GM19395 (cell line): ENCODE data around the gene YWHAG.
"Not testable (repeated sequence)": the region's sequence is repeated elsewhere in the genome, so short reads cannot be mapped to it uniquely, and the experiment has no call there.

Source experiments
- ATAC-seq: cut with Tn5 transposase; IDR thresholded peaks from one replicate; pipeline ENCODE4 v1.9.1; 2021; ENCODE audit warnings: mild to moderate bottlenecking, moderate library complexity; ENCODE audit not compliant: unreplicated experiment

Gene YWHAG

DNA sequence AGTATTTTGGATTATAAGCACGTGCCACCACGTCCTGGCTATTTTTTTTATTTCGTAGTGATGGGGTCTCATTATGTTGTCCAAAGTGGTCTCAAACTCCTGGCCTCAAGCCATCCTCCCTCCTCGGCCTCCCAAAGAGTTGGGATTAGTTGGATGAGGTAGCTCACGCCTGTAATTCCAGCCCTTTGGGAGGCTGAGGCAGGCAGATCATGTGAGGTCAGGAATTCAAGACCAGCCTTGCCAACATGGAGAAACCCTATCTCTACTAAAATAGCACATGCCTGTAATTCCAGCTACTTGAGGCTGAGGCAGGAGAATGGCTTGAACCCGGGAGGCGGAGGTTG lies 21.8 kb upstream of the YWHAG start:
- no peak for ATAC-seq

DNA sequence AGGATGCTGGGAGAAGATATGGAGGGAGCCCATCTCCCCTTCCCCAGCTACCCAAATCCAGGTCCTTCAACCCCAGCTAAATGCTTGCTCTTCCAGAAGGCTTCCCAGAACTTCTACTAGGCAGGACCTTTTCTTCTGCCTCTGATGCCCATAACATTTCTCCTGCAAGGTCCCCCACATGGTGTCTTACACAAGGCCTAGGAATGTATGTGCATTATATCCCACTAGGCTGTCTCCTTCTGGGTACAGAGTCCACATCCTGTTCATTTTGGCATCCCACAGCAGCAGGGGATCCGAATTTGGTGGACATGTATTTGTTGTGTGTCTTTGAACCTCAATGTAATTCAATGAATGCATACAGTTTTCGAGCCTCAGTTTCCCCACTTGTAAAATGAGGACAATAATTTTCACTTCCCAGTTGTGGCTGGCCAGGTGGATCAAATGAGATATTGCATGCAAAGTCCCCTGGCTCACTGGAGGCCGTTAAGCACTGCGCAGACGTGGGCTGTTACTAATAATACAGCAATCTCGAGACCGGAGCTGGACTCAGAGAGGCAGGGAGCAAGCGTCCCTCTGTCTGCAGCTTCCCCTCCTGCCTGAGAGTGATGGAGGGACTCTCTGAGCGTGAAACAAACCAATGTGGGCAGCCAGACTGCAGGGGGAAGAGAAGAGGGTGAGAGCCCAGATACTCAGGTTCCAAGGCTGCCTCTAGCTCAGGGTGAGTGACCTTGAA lies 18.6 kb upstream of the YWHAG start:
- ATAC-seq: no peak

DNA sequence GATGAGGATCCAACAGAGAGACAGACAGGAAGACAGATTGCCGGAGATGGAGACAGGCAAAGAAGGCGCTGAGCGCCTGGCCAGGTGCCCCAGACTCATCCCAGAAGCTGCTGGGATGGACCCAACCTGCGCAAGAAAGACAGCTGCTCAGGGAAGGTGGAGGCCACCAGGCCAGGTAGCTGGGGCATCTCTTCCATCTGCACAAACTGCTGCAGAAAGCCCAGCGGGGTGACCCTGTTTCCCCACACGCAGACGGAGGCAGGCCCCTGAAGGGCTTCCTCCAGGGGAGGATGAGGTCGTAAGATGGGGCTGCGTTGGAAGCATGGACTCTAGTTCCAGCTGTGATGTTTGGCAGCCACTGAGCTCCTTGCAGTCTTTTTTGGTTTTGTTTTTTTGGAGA lies 16.5 kb upstream of the YWHAG start:
- ATAC-seq: no peak

DNA sequence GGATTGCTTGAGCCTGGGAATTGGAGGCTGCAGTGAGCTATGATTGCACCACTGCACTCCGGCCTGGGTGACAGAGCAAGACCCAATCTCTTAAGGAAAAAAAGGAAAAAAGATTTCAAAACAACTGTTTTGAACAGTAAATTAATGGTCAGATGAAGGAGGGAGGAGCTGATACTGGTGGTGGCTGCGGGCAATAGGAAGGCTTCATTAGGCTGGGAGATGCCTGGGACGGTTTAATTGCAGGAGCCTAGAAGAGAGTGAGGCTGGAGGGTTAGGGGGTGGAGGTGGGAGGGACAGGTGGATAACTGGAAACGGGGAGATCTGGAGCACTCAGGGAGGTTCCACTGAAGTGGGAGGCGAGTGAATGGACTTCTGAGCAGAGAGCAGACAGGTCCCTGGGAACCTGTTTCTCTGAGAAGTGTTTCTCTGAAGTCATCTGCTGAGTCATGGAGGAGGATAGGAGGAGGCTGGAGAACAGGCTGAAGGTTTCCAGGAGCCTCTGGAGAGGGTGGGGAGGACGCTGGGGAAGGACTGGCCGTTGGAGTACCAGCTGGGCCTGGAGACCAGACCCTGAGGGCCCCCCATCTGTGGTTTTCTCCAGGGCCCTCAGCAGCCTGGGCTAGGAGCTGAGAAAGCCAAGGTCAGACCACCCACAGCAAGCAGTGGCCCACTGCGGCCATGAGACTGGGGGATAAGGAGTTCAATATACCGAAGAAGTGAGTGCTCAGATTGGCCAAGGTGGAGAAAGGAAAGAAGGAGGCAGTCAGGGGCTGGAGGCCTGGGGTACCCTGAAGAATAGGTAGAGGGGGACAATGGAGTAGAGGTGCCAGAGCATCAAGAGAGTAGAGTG lies 14.4 kb upstream of the YWHAG start:
- no peak for ATAC-seq

DNA sequence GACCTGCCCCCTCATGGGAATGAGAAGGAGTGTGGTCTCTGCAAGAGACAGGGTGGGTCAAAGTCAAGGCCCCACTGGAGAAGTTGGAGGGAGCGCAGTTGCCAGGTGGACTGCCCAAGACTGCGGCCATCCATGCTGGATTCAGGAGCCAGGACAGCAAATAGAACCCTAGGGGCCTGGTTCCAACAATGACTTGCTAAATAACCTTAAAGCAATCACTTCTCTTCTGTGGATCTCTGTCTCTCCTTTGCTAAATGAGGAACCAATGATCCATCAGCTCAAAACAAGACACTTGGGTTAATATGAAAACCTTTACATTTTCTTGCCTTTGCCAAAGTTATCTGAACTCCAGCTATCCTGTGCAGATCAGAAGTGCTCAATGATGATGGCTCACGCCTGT lies 12.6 kb upstream of the YWHAG start:
- ATAC-seq: no peak

DNA sequence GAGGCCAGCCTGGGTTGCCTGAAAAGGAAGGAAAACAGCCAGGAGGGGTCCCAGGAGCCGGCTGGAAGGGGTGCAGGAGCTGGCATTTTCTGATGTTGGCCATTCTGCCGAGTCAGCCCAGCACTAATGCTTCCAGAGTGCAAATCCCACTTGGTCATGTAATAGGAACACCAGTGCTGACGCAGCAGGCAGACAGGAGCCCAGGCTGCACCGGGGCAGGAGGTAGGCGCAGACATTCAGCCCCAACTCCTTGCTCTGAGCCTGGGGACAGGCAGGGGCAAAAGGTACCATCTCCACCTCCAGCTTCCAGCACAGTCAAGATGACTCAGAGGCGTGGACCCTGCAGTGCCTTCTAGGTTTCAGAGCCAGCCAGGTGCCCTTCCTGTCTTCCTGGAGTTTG lies 10.2 kb upstream of the YWHAG start:
- ATAC-seq: no peak

DNA sequence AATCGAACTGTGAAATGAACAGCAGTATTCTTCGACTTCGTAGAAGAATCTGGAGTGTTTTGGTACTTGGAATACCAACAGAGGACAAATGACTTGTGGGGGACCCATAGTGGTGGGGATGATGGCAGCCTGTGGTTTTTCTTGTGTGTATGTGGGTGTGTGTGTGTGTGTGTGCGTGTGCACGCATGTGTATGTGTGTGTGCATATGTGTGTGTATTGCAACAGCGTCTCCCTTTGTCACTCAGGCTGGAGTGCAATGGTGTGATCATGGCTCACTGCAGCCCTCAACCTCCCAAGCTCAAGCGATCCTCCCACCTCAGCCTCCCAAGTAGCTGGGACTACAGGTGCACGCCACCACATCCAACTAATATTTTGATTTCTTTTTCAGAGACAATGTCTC lies 9.4 kb upstream of the YWHAG start:
- ATAC-seq: no peak

DNA sequence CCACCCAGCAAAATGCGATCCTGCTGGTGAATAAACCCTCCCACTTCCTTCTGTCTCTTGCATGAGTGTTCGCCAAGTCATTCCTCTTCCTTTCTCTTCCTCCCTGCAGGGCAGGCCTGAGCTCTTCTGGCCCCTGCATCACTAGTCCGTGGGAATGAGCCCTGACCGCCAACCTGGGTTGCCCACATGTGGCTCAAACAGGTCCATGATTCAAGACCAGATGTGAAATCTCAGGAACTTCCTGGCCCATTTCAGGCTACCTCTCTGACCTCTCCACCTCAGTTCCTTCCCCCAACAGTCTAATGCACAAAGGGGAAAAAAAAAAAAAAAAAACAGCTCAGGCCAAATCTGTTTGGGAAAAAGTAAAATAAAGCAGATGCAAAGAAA lies 5.4 kb upstream of the YWHAG start:
- ATAC-seq: no peak

DNA sequence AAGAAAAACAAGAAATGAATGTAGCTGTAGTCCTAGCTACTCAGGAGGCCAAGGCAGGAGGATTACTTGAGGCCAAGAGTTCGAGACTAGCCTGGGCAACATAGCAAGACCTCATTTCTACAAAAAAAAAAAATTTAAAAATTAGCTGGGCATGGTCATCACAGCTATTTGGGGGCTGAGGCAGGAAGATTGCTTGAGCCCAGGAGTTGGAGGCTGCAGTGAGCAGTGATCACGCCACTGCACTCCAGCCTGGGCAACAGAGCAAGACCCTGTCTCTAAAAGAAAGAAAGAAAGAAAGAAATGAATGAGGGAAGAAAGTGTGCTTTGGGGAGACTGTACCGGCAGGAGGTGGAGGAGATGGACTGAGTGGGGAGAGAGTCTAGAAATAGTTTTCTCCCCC lies 5.0 kb upstream of the YWHAG start:
- not testable (repeated sequence) for ATAC-seq

DNA sequence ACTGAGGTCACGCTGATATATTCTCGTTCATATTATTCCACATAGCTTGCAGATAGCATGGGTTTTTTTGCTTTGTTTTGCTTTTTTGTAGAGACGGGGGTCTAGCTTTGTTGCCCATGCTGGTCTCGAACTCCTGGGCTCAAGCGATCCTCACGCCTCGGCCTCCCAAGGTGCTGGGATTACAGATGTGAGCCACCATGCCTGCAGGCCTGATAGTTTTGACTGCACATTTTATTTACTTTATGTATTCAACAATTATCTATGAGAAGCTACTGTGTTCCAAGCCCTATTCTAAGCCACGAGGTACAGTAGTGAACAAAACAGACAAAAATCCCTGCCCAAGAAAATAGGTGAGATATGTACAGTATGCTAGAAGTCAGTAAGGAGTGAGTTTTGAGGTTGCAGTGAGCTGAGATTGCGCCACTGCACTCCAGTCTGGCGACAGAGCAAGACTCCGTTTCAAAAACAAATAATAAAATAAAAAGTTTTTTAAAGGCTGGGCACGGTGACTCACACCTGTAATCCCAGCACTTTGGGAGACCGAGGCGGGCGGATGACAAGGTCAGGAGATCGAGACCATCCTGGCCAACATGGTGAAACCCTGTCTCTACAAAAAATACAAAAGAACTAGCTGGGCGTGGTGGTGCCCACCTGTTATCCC lies 1.3 kb upstream of the YWHAG start:
- ATAC-seq: no peak

DNA sequence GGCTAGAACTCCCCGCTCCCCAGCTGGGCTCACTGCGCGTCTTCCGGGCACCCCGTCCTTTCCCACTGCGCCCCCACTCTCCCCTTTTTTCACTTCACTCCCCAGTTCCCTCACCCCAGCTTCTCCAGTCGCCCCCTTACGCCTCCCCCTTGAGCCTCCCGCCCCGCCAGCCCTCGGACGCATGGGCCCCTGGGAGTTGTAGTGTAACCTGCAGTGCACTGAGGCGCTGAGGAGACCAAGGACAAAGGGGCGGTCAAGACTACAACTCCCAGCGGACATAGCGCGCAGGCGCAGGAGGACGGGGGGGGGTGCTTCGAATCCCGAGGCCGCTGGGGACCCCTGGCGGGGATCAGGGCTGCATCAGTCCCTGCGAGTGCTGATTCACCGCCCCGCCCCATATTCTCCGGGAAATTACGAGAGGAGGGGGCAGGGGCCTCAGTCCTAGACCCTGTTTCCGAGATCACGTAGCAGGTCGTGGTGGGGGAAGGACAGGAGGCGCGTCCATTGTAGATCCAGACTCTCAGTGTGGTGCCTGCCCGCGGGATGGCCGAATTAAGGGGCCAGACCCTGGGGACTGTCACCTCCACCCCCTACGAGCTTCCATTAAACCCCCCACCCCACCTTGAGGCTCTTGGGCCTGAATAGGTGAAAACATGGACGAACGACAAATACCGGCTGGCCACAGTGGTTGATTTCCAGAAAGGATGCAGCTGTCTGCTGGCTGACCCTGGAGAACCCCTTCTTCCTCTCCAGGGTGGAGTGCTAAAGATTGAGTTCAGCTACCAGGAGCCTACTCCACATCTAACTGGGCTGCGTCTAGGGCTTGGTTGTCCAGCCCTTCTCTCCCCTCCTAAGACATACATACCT lies 553 bp upstream of the YWHAG start:
- ATAC-seq: peak; percentile 91

DNA sequence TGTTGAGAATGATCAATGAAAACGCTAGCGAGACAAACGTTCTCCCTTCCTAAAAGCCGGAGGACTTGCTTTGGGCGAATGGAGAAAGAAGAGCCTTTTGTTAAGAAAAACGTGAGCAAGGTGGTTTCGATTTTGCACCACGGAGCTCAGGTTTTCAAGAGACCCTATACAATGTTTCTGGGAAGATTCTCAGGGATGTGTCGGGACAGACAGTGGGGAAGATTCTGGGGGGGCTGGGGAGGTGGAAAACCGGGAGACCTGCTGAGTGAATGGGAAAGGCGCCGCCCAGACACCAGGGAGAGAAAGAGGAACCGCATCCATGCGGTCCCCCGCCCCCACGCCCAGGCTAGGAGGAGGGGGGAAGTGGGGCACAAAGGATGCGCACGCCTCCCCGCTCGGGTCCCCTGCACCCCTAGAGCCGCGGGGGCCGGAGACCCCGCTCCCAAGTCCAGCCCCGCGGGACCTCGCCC lies 745 bp downstream of the YWHAG start:
- peak; percentile 35 for ATAC-seq

DNA sequence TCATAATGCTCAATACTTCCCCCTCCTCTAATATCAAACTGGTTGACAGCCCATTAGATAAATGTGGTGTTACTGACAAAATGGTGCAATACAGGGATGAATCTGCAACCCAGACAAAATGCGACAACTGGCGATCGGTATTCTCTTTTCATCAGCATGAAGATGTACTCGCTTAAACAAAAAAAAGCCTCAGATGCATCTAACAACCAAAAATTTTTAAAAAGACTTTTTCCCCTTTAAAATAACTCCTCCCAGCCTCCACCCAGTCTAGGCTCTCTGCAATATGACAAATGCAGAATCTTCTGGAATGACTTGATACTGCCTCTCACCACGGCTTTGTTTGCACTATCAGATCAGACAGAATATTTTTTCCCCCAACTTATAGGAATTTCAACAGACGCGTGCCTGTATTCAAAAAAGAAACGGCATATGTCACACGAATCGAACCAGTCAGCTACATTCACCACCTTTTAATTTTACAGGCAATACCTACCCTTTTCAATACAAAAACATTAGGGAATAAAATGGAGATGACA lies 1.2 kb downstream of the YWHAG start:
- no peak for ATAC-seq

DNA sequence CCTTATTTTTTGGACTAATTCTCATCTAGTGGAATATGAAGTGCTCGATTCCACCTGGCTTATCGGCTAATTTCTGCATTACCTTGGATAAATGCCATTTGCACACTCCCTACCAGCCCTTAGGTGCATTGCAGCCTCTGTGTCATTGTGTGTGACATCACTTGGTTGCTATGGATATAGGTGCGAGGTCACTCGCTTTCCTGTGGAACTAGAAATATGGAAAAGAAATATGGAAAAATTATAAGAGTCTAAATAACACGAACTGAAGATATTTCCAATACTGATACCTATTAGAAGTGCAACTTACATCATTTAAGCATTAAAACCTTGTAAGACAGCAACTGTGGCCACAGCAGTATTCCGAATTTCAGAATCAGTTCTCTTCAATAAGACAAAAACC lies 2.0 kb downstream of the YWHAG start:
- no peak for ATAC-seq

DNA sequence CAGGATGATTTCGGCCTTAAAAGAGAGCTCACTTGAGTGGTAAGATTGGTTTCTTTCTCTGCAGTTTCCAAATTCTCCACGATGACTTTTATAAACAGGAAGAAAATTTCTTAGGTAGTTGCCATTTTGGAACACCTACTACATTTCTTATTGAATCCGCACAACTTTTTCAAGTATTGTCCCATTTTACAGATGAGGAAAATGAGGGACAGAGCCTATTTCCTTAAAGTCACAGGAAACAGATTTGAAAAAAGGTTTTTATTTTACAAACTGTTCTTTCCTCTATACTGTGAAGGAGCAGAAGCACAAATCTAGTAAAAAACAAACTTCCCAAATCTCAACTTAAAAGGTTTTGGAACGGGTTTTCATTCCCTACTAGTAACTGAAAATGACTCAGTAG lies 2.7 kb downstream of the YWHAG start:
- ATAC-seq: no peak

DNA sequence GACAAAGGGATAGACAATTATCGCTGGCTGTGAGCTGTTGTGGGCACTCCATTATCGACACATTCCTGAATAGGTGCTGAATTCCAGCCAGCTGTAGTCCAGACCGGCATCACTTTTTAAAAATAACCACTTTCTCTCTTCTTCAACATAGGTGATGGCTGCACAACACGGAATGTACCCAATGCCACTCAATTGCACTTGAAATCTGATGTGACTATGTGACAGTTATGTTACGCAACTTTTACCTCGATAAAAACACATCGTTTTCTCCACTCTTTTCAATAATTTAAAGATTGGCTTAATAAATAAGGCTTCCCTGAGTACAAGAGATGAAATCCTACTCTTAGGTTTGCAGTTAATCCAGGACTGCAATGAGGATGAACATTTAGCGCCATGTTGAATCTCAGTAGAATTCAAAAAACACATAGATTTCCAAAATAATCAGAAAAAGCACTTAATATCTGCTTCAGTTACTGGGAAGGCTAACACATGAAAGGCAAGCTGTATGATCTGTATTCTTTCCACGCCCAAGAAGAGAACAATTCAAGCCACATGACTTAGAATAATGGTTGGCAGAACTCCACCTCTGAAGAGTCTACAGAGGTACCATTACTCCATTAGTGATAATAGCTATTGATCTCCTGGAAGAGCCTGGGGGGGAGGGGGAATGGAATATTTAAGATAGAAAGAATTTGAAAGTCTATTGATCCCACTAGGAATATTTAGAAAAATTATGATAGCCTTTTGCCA lies 3.6 kb downstream of the YWHAG start:
- no peak for ATAC-seq

DNA sequence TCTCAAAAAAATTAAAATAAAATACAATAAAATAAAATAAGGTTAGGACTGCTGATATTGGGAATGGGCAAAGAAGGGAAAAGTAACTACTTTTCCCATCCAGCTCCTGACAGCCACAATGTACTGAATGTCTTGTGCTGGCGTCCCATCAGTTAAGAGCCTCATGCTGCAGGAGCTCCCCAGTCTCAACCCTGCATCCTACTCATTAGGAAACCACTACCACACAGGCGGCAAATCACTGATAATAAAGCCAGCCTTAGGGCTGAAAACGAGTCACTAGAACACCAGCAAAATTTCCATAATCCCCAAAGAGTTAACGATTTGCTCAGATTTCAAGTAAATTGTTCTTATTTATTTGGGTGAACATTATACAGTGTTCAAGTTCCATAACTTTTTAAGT lies 4.3 kb downstream of the YWHAG start:
- ATAC-seq: no peak

DNA sequence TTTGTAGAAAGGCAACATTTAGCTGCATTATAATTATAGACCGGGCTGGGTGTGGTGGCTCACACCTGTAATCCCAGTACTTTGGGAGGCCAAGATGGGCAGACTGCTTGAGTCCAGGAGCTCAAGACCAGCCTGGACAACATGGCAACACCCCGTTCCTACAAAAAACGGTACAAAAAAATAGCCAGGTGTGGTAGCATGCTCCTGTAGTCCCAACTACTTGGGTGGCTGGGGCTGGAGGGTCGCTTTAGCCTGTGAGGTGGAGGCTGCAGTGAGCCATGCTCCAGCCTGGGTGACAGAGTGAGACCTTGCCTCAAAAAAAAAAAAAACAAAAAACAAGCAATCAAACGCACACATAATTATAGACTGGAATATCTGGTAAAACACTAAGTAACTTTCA lies 5.0 kb downstream of the YWHAG start:
- no peak for ATAC-seq

DNA sequence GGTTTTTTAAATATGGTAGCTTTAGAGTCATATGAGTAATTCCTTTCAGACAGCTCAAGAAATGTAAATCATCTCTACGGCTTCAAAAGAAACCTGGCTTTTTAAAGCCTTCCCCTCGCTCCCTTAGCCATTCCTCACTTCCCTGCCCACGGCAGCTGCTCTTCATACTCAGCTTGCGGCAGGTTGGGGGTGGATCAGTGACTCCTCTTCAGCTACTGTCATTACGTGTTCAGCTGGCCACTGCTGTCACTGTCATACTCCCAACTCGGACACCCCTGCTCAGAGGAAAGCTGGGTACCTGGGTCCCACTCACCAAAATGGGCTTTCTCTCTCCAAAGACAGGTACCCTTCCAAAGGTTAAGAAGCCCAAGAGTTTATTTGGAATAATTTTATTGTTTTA lies 6.6 kb downstream of the YWHAG start:
- no peak for ATAC-seq

DNA sequence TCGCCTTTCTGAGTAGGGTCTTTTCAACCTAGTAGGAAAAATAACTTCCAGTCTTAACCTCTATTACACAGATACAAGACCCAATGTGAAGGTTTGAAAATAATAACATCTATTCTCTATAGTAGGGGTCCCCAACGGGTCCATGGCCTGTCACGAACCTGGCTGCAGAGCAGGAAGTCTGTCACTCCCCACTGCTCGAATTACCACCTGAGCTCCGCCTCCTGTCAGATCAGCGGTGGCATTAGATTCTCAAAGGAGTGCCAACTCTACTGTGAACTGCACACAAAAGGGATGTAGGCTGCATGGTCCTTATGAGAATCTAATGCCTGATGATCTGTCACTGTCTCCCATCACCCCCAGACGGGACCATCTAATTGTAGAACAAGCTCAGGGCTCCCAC lies 7.4 kb downstream of the YWHAG start:
- no peak for ATAC-seq
